Retina (tissue), 1 donor: ENCODE measurements around the gene KRTAP4-12.
"Not testable (repeated sequence)": the region's sequence is repeated elsewhere in the genome, so short reads cannot be mapped to it uniquely, and the experiment has no call there.

Source experiments
- DNase-seq: peaks from one replicate; pipeline ENCODE4 v3.0.0-alpha.2; 2016

KRTAP4-12 gene

GRCh38 chr17:41125064-41125463 is 1.1 kb upstream of the KRTAP4-12 start:
- DNase-seq, result no peak

GRCh38 chr17:41123292-41123990 is 541 bp downstream of the KRTAP4-12 start:
- DNase-seq, result not testable (repeated sequence)

- DNase-seq, result no peak
Observed at GRCh38 chr17:41121742-41122141, 2.2 kb downstream of the KRTAP4-12 start.

GRCh38 chr17:41119696-41120690 is 4.0 kb downstream of the KRTAP4-12 start:
- not testable (repeated sequence) for DNase-seq

DNA sequence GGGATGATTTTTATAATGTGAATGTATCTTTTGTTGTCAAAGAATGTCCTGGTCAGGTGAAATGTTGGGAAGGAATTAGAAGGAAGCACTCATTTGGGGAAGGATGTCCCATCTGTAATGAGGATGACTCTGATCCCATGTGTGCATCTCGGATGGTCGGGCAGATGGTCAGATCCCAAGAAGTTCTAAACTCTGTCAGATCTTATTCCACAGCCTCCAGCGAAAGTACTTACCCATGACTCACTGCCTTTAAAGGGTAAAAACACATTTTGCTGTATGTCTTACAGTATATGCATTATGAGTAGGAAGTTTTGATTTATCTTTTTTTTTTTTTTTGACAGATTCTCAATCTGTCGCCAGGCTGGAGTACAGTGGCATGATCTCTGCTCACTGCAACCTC is 5.3 kb downstream of the KRTAP4-12 start:
- no peak for DNase-seq

DNA sequence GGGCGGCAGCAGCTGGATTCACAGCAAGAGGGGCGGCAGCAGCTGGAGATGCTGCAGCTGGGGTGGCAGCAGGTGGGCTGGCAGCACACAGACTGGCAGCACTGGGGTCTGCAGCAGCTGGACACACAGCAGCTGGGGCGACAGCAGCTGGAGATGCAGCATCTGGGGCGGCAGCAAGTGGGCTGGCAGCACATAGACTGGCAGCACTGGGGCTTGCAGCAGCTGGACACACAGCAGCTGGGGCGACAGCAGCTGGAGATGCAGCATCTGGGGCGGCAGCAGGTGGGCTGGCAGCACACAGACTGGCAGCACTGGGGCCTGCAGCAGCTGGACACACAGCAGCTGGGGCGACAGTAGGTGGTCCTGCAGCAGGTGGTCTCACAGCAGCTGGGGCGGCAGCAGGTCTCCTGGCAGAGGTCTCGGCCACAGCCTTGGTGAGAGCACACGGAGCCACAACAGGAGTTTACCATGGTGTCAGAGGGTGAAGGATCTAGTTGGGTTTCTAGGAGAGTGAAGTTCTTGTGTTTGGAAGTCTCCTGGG is 6.1 kb downstream of the KRTAP4-12 start, which contains the start of gene KRTAP4-11:
TSS of gene KRTAP4-11 (minus strand) at position 528 of the 541 bp plus-strand sequence. CDS start at position 470, 58 bp downstream.
- not testable (repeated sequence) for DNase-seq

DNA sequence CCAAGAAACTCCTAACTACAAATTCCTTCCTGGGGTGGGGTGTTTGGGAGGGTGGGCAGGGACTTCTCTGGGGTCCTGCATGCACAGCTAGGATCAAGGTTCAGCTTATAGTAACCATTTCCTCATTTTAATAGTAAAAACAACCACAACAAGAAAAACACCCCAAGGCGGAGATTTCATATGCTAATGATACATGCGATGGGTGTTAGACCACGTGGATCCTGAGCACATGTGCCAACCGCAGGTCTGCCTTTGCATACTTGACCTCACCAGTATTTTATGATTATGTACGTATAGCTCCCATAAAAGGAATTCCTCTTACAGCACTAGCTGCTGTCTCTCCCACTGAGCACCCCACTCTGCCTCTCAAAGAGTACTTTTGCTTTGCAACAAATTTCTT is 7.7 kb downstream of the KRTAP4-12 start:
- no peak for DNase-seq

GRCh38 chr17:41111151-41111885 is 12.7 kb downstream of the KRTAP4-12 start:
- no peak for DNase-seq

GRCh38 chr17:41108728-41109386 is 15.1 kb downstream of the KRTAP4-12 start:
- not testable (repeated sequence) for DNase-seq

- DNase-seq, result no peak
Observed at GRCh38 chr17:41107941-41108450, 16.0 kb downstream of the KRTAP4-12 start.

GRCh38 chr17:41105347-41105746 is 18.6 kb downstream of the KRTAP4-12 start, which contains the start of gene KRTAP4-9:
KRTAP4-9 (plus strand) TSS chr17:41105389; CDS start chr17:41105389, 0 bp downstream.
- DNase-seq, result not testable (repeated sequence)

DNA sequence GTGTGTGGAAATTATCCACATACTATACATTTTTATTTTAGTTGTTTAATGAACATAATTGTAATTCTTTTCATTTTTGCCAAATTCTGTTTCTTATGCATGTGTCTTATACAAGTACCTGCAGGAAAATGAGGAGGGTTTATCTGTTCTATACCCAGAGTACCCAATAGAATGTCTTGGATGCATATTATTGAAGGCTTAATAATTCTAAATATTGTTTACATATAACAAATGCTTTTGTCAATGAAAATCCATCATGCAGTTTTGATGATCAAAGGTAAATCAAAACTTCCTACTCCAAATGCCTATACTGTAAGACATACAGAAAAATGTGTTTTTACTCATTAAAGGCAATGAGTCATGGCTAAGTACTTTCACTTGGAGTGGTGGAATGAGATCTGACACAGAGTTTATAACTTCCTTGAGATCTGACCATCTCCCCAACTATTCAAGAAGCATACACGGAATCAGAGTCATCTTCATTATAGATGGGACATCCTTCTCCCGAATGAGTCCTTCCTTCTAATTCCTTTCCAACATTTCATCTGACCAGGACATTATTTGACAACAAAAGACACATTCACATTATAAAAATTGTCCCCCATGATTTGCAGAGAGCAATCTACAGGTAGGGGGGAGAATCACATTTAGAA is 19.5 kb downstream of the KRTAP4-12 start:
- not testable (repeated sequence) for DNase-seq

- no peak for DNase-seq
Observed at GRCh38 chr17:41103896-41104295, 20.1 kb downstream of the KRTAP4-12 start.

- DNase-seq, result peak; percentile 12
Observed at GRCh38 chr17:41101586-41102259, 22.3 kb downstream of the KRTAP4-12 start, which contains the start of gene KRTAP4-16. KRTAP4-16 (minus strand) TSS chr17:41102209; CDS start chr17:41102209, 0 bp downstream.

- DNase-seq, result not testable (repeated sequence)
Observed at GRCh38 chr17:41099682-41100480, 24.1 kb downstream of the KRTAP4-12 start.

GRCh38 chr17:41098481-41098880 is 25.5 kb downstream of the KRTAP4-12 start:
- no peak for DNase-seq

- DNase-seq, result no peak
Observed at GRCh38 chr17:41098042-41098441, 25.9 kb downstream of the KRTAP4-12 start, which contains the start of gene KRTAP4-8. KRTAP4-8 (minus strand) TSS chr17:41098142; CDS start chr17:41098084, 58 bp downstream.

DNA sequence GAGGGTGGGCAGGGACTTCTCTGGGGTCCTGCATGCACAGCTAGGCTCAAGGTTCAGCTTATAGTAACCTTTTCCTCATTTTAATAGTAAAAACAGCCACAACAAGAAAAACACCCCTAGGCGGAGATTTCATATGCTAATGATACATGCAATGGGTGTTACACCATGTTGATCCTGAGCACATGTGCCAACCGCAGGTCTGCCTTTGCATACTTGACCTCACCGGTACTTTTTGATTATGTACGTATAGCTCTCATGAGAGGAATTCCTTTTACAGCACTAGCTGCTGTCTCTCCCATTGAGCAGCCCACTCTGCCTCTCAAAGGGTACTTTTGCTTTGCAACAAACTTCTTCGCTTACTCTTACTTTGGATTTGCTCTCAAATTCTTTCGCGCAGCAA is 27.9 kb downstream of the KRTAP4-12 start:
- no peak for DNase-seq

GRCh38 chr17:41088760-41089352 is 35.1 kb downstream of the KRTAP4-12 start:
- DNase-seq, result not testable (repeated sequence)
